ENCODE measurements around the gene RANBP3L.

GRCh38 chr5:36310138-36310537, 8.4 kb upstream of the RANBP3L start:
- TF ChIP-seq EP300 (IDR thresholded peaks at IDR 0.05) (no peak), POLR2A (IDR thresholded peaks at IDR 0.05) (no peak)
